ENCODE results near the gene RGP1.
A peak's percentile ranks its signal among the peaks of the same experiment; 100 is the strongest.

Gene RGP1

DNA sequence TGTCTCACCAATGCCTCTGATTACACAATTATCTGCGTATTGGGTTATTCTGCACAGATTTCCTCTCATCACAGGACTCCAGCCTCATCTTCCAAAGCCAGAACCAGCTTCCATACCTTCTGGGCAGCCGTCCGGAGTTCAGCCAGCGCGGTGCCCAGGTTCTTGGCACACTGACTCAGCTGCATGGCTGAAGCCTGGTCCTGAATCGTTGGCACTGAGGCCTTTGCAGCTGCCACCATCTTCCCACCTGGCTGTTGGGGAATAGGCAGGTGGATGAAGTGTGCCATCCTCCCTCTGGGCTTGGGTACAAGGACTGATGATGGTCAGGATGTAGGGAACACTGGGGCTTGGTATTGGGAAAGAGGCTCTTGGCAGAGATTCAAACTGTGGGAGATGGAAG, 35.0 kb upstream of the RGP1 start:
- H3K9me3 Mint-ChIP-seq = no peaks in the 10 kb centered on the region
- H3K27me3 Mint-ChIP-seq = no peaks in the 10 kb centered on the region
- H3K4me1 Mint-ChIP-seq (ENCODE audit: low read depth) = peaks cover 3% of the 10 kb centered on the region
- H3K4me3 Mint-ChIP-seq = no peak overlapping the region
- intact Hi-C loops (cut with micrococcal nuclease) = no loop called here
- no peaks in the 10 kb centered on the region for H3K36me3 Mint-ChIP-seq (ENCODE audit: low read depth)
- H3K27ac Mint-ChIP-seq = no peak overlapping the region

DNA sequence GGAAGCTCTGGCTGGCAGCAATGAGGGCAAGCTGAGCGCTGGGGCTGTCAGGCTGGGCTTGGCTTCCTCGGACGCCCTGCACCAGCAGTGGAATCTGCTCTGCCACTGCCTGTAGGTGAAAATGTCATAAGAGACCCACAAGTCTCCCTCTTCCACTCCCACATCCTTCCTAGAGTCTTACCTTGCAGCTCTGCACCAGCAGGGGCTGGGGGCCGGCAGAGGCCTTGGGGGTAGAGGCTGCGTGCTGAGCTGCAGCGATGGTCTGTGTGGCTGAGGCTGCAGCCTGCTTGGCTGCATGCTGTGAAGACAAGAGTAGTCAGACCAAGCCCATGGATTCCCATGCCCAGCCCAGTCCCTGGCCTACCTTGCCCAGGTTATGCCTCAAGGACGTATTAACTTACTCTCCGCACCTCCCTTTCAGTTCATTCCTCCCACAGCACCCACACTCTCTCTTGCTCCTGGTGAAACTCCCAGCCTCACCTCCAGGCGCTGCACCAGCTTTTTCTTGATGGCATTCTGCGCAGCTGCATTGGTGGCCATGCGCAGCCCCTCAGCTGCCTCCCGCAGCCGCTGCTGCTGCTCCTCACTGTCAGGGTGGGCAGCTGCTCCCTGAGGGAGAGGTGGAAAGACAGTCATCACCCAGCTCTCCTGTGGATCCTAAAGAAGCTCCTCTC, 34.4 kb upstream of the RGP1 start:
- Mint-ChIP-seq H3K4me1 (ENCODE audit: low read depth) (peaks cover 9% of the 10 kb centered on the region), H3K27ac (no peak overlapping the region), H3K36me3 (ENCODE audit: low read depth) (no peaks in the 10 kb centered on the region), H3K4me3 (no peak overlapping the region), H3K27me3 (no peaks in the 10 kb centered on the region), H3K9me3 (no peaks in the 10 kb centered on the region)
- intact Hi-C loops (cut with micrococcal nuclease) = no loop called here

DNA sequence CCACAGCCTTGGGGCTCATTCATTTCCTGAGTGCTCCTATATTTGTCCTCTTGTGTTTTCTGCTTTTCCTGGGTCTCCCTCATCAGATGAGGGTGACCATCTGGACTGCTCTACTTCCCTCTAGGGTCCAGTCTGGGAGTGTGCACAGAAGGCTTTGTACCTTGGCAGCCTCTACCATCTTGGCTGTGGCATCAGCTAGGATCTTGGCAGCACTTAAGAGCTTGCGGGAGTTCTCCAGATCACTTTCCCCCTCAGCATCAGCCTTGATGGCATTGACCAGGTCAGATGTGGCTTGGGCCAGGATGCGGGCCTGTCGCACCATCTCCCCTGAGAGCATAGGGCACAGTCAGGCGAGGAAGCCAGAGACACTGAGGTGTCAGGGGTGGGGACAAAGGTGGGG, 32.9 kb upstream of the RGP1 start:
- H3K27me3 Mint-ChIP-seq = no peaks in the 10 kb centered on the region
- H3K27ac Mint-ChIP-seq = no peak overlapping the region
- peaks cover 11% of the 10 kb centered on the region for H3K4me1 Mint-ChIP-seq (ENCODE audit: low read depth)
- no peaks in the 10 kb centered on the region for H3K9me3 Mint-ChIP-seq
- intact Hi-C loops (cut with micrococcal nuclease) = no loop called here
- H3K36me3 Mint-ChIP-seq (ENCODE audit: low read depth) = no peaks in the 10 kb centered on the region
- H3K4me3 Mint-ChIP-seq = no peak overlapping the region

DNA sequence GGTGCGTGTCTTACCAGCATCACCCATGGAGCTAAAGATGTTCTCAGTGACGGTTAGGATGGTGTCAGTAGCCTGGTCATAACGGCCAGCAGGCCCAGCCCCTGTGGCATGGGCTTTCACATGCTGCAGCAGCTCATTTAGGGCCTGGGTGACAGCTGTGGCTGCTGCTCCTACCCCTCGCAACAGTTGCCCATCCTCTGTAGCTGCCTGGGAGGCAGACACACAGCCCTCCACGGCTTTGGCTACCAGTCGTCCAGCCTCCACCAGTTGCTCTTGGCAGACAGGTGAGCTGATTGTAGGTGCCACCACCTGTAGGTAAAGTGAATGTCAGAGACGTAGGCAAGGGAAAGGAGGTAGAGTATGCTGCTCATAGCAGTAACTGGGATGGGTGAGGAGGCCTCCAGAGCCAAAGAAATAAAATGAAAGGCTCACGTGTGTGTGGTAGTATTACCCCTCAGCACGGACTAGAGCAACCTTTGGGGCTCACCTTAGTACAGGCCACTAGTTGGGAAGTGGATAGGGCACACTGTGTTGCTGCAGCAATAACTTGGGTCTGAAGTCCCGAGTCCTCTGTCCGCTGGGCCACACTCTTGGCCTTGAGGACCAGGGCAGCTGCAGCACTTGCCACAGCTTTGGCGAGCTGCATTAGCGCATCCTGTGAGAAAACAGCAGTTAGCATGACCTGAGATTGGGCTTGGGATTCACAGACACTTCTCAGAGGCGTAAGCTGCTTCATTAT, 31.8 kb upstream of the RGP1 start:
- Mint-ChIP-seq H3K4me1 (ENCODE audit: low read depth) (peaks cover 21% of the 10 kb centered on the region), H3K9me3 (no peaks in the 10 kb centered on the region), H3K27me3 (no peaks in the 10 kb centered on the region), H3K27ac (no peak overlapping the region), H3K4me3 (no peak overlapping the region), H3K36me3 (ENCODE audit: low read depth) (no peaks in the 10 kb centered on the region)
- intact Hi-C loops (cut with micrococcal nuclease) = no loop called here

DNA sequence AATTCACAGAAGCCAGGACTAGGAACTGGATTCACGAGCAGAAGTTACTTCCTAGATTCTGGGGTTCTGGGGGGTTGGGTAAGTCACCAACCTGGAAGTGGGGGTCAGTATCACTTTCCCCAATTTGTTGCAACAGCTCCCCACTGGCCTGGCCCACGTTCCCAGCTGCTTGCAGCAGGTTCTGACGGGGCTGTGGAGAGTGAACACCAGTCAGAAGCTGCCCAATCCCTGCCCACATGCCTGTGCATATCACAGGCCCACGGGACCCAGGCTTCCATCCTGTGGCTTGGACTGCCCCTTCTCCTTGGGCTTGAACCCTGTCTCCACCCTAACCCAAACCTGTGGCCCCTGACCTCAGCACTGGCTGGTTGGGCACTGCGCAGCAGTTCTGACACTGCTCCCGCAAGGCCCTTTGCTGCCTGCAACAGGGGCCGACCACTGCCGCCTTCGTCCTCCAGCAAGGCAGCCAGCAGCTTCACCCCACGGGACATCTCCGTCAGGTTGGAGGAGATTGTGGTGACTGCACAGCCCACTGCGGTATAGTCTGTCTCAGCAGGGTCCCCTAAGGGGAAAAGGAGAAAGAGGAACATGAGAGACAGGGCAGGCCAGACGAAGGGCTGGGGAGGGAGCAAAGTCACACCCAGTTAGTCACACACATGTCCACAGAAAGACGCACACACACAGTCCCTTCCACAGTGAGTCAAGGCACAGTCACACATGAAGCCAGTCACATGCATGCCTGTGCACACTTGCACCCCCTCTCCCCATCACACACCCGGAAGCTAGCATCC, 30.2 kb upstream of the RGP1 start:
- H3K27ac Mint-ChIP-seq = no peak overlapping the region
- no peaks in the 10 kb centered on the region for H3K9me3 Mint-ChIP-seq
- intact Hi-C loops (cut with micrococcal nuclease) = no loop called here
- no peak overlapping the region for H3K4me3 Mint-ChIP-seq
- H3K4me1 Mint-ChIP-seq (ENCODE audit: low read depth) = peaks cover 22% of the 10 kb centered on the region
- no peaks in the 10 kb centered on the region for H3K27me3 Mint-ChIP-seq
- H3K36me3 Mint-ChIP-seq (ENCODE audit: low read depth) = no peaks in the 10 kb centered on the region

DNA sequence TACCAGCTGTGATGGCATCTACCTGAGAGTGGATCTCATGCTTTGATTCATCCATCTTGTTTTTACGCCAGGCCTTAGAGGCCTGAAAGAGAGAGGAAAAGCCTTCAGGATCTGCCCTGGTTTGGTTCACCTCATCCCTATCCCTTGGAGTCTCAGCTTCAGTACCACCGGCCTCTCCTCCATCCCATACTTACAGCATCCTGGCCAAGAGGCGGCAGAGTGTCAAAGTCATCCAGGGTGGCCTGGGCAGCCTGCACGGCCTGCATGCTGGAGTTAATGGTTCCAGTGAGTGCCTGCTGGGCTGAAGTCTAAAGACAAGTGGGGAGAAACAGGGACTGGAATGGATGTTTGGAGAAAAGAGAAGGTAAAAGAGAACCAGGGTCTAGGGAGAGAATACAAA, 29.5 kb upstream of the RGP1 start:
- intact Hi-C loops (cut with micrococcal nuclease) = no loop called here
- no peak overlapping the region for H3K27ac Mint-ChIP-seq
- no peaks in the 10 kb centered on the region for H3K9me3 Mint-ChIP-seq

DNA sequence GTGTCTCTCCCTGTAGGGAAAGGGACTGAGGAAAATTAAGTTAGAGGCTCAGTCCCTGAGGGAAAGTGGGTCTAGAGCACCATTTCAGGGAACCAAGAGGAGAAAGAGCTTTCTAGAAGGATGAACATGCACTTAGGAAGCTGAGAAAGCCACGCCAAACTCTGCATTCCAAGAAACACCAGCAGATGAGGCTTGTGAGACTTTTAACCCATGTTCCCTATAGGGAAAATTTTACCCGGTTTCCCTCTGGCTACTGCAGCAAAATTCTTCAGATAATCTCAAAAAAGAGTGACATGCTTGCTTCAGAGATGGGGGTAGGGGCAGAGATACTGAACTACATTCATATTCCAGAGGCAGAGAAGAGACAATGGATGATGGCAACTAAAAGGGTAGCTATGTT, 25.7 kb upstream of the RGP1 start:
- Mint-ChIP-seq H3K27ac (no peak overlapping the region), H3K36me3 (ENCODE audit: low read depth) (no peaks in the 10 kb centered on the region)
- intact Hi-C loops (cut with micrococcal nuclease) = no loop called here

More for the DNA sequence above, 29.5 kb upstream of the RGP1 start:
- no peaks in the 10 kb centered on the region for H3K27me3 Mint-ChIP-seq
- peaks cover 22% of the 10 kb centered on the region for H3K4me1 Mint-ChIP-seq (ENCODE audit: low read depth)
- no peak overlapping the region for H3K4me3 Mint-ChIP-seq
- H3K36me3 Mint-ChIP-seq (ENCODE audit: low read depth) = no peaks in the 10 kb centered on the region

DNA sequence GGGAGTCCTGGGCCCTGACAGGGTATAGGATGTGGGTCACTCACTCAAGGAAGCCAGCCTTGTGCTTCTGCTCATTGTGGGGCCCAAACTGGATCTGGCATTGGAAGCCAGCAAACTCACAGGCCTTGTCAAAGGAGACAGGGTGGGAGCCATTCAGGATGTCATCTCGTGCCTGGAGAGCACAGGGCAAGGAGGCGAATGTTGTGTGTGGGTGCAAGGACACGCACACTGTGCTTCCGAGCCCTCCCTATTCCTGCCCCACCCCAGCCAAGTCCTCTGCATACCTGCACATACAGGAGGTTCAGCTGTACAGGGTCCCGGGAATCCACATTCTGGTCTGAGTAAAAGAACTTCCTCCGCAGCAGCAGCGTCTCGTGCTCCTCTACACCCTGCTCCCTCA, 25.2 kb upstream of the RGP1 start:
- H3K9me3 Mint-ChIP-seq = no peaks in the 10 kb centered on the region
- H3K27ac Mint-ChIP-seq = no peak overlapping the region
- peaks cover 21% of the 10 kb centered on the region for H3K4me1 Mint-ChIP-seq (ENCODE audit: low read depth)
- intact Hi-C loops (cut with micrococcal nuclease) = no loop called here
- no peak overlapping the region for H3K4me3 Mint-ChIP-seq
- H3K36me3 Mint-ChIP-seq (ENCODE audit: low read depth) = no peaks in the 10 kb centered on the region
- H3K27me3 Mint-ChIP-seq = no peaks in the 10 kb centered on the region

More for the DNA sequence above, 25.7 kb upstream of the RGP1 start:
- peaks cover 22% of the 10 kb centered on the region for H3K4me1 Mint-ChIP-seq (ENCODE audit: low read depth)
- no peaks in the 10 kb centered on the region for H3K9me3 Mint-ChIP-seq
- no peak overlapping the region for H3K4me3 Mint-ChIP-seq
- no peaks in the 10 kb centered on the region for H3K27me3 Mint-ChIP-seq

DNA sequence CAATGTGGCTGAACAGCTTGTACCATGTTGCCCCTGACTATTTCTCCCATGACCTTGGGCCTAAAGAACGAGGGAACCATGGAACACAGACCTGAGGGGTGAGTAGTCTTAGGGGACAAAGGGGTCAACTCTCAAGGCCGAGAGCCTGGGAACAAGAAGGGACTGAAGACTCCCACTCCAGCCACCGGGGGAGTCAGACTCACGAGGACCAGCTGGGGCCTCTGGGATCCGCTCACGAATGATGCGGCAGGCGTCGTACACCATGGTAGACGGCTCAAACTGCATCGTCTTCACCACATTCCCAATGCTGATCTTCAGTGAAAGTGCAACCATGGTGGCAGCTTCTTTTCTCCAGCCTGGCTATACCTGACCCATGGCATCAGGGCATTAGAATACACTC, 23.7 kb upstream of the RGP1 start:
- Mint-ChIP-seq H3K4me3 (no peak overlapping the region), H3K4me1 (ENCODE audit: low read depth) (peaks cover 11% of the 10 kb centered on the region), H3K9me3 (no peaks in the 10 kb centered on the region), H3K36me3 (ENCODE audit: low read depth) (no peaks in the 10 kb centered on the region), H3K27ac (no peak overlapping the region), H3K27me3 (no peaks in the 10 kb centered on the region)
- intact Hi-C loops (cut with micrococcal nuclease) = no loop called here

DNA sequence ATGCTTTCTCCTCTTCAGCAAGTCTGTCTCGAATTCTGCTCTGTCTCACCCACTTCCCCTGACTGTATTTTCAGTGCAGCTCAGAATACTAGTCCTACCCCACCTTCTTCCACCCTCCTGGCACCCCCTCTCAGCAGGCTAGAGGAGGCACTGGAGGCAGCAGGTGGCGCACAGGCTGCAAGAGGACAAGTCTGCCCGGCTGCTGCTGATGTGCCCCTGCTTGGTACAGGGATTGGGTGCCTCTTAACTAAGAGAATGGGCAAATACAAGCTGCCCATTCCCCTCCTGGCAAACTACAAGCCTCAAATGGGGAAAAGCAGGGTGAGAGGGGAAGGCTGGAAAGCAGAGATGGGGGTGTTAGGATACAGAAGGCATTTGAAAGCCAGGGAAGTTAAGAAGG, 22.2 kb upstream of the RGP1 start:
- Mint-ChIP-seq H3K4me3 (peak overlapping the region; percentile 41), H3K4me1 (ENCODE audit: low read depth) (peaks cover 5% of the 10 kb centered on the region), H3K27me3 (no peaks in the 10 kb centered on the region), H3K36me3 (ENCODE audit: low read depth) (peaks cover 9% of the 10 kb centered on the region), H3K27ac (no peak overlapping the region), H3K9me3 (no peaks in the 10 kb centered on the region)
- intact Hi-C loops (cut with micrococcal nuclease) = no loop called here

DNA sequence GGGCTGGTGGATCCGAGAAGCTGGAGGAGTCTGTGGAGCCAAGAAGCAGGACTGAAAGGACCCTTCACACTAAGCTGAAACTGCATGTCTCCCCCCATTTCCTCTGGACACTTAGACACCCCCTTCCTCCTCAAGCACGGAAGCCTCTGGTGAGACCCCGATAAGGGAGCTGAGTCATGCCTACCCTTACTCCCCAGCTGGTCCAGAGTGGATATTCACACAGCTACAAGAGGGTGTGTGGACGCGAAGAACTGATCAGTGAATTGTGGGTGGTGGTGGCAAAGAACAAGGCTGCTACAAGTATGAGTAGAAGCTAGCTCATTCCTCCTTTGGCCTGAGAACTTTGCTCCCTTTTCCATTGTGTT, 21.4 kb upstream of the RGP1 start:
- Mint-ChIP-seq H3K36me3 (ENCODE audit: low read depth) (peaks cover 10% of the 10 kb centered on the region), H3K27me3 (no peaks in the 10 kb centered on the region), H3K9me3 (no peaks in the 10 kb centered on the region), H3K4me3 (no peak overlapping the region), H3K4me1 (ENCODE audit: low read depth) (peaks cover 2% of the 10 kb centered on the region), H3K27ac (no peak overlapping the region)
- intact Hi-C loops (cut with micrococcal nuclease) = no loop called here

DNA sequence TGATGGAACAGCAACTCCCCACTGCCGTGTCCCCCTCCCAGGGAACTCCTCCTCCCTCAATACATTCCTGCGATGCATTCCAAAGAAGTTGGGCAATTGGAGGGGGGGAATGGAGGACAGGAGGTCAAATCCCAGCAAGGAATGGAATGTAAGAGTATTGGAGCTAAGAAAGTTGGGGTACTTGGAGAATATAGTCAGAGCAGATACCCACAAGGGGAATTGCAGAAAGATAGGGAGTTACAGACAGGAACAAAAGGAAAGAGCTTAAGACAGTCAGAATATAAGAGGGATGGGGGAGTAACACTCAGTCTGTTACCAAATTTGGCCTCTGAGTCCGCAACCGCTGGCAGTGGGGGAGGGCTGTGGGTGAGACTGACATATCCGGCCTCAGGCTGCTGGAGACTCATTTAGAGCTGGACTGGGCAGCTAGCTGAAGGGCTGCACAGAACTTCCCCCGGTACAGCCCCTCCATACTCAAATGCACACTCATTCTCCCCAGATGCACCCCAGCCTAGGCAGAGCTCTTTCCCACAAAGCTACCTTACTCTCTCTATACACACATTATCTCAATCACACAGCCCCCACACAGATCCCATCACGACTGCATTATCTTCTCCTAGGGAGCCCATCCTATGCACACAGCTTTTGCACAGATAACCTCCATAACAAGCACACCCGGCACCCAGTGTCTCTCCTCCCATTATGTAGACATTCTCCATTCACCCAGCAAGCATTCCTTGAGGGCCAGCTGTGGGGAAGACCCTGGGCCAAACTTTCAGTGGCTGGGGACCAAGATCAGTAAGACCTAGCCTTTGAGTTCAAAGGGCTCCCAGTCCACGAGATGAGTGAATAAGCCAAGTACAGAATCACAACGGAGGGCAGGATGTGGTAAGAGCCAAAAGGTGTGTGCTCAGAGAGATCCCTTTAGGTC, 20.8 kb upstream of the RGP1 start:
- H3K9me3 Mint-ChIP-seq = no peaks in the 10 kb centered on the region
- H3K4me1 Mint-ChIP-seq (ENCODE audit: low read depth) = peaks cover 8% of the 10 kb centered on the region
- H3K4me3 Mint-ChIP-seq = no peak overlapping the region
- peaks cover 10% of the 10 kb centered on the region for H3K36me3 Mint-ChIP-seq (ENCODE audit: low read depth)
- intact Hi-C loops (cut with micrococcal nuclease) = no loop called here
- no peaks in the 10 kb centered on the region for H3K27me3 Mint-ChIP-seq
- no peak overlapping the region for H3K27ac Mint-ChIP-seq

DNA sequence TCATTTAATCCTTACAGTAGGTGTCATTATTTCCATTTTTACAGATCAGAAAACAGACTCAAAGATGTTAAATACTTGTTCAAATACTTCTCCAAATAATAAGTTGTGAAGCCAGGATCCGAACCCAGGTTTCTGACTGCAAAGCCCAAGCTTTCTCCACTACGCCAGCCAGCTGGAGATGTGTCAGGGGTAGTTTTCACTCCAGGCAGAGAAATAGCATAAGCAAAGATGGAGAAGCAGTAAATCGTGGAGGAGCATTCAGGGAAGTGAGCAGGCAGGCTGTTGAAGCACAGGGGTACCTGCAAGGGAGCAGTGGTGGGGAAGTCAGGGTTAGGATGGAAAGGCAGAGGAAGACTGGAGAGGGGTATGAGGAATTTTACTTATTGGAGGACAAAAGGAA, 20.0 kb upstream of the RGP1 start:
- H3K4me3 Mint-ChIP-seq = no peak overlapping the region
- H3K27me3 Mint-ChIP-seq = no peaks in the 10 kb centered on the region
- intact Hi-C loops (cut with micrococcal nuclease) = no loop called here
- peaks cover 9% of the 10 kb centered on the region for H3K4me1 Mint-ChIP-seq (ENCODE audit: low read depth)
- H3K9me3 Mint-ChIP-seq = no peaks in the 10 kb centered on the region
- peaks cover 10% of the 10 kb centered on the region for H3K36me3 Mint-ChIP-seq (ENCODE audit: low read depth)
- H3K27ac Mint-ChIP-seq = no peak overlapping the region

All from dendritic cell treated with granulocyte-macrophage colony-stimulating factor and Interleukin-4, amounts not matched to agents 40 ng/mL and 50 ng/mL, for 4 days (primary cell).